A673 (cell line): ENCODE data around the gene STARD13. TPM values are rescaled to one million over a fixed set of nuclear protein-coding genes. Genes with fewer than 3 reads are reported as not detected.

Experiments
- BruUV-seq: library from RNA; stranded (reverse); fragments of 400-500 nt; replicated peaks from 2 replicates; lab custom pipeline; 2021; lab: Mats Ljungman, UMichigan
- CTCF ChIA-PET: fragments of 300-600 bp; sonication (Branson Sonifier 250); formaldehyde crosslinking; loops from one replicate; lab custom pipeline; 2022; ENCODE audit warnings: antibody characterized with exemption; lab: Charles Lee
- POLR2A ChIA-PET: fragments of 300-600 bp; sonication (Branson Sonifier 250); formaldehyde crosslinking; loops from one replicate; lab custom pipeline; 2022; ENCODE audit warnings: antibody characterized with exemption; ENCODE audit not compliant: low non-redundant PET; lab: Charles Lee
- DNase-seq: peaks from one replicate; pipeline ENCODE4 v3.0.0-alpha.2; 2015; ENCODE audit warnings: low spot score
- H3K27ac ChIP-seq: fragments of 200-600 bp; sonication (generic); 2 replicates; pipeline ENCODE4 v1.5.1; 2016; ENCODE audit warnings: mixed run types, low read depth, mild to moderate bottlenecking, mixed read lengths, antibody characterized with exemption, low read length; ENCODE audit not compliant: poor library complexity, severe bottlenecking
- H3K27me3 ChIP-seq: fragments of 200-600 bp; sonication (generic); replicated peaks from 2 replicates; pipeline ENCODE4 v1.6.1; 2017; ENCODE audit warnings: mixed run types, low read depth, mild to moderate bottlenecking, mixed read lengths, antibody characterized with exemption, low read length; ENCODE audit not compliant: insufficient read depth, poor library complexity
- H3K36me3 ChIP-seq: fragments of 200-600 bp; sonication (generic); 2 replicates; pipeline ENCODE4 v1.6.1; 2016; ENCODE audit warnings: mixed run types, mild to moderate bottlenecking, mixed read lengths, antibody characterized with exemption, low read length; ENCODE audit not compliant: insufficient read depth, poor library complexity, severe bottlenecking
- H3K4me1 ChIP-seq: fragments of 200-600 bp; sonication (generic); 2 replicates; pipeline ENCODE4 v1.6.1; 2017; ENCODE audit warnings: mixed run types, mild to moderate bottlenecking, mixed read lengths, antibody characterized with exemption, low read length; ENCODE audit not compliant: insufficient read depth, poor library complexity, severe bottlenecking
- H3K4me3 ChIP-seq: fragments of 200-600 bp; sonication (generic); 2 replicates; pipeline ENCODE4 v1.5.1; 2016; ENCODE audit warnings: low read depth, mixed run types, mild to moderate bottlenecking, mixed read lengths, low read length; ENCODE audit not compliant: poor library complexity, severe bottlenecking
- H3K9me3 ChIP-seq: fragments of 200-600 bp; sonication (generic); 2 replicates; pipeline ENCODE4 v1.6.1; 2016; ENCODE audit warnings: mixed run types, low read depth, mild to moderate bottlenecking, mixed read lengths, antibody characterized with exemption, low read length; ENCODE audit not compliant: poor library complexity, severe bottlenecking
- EZH2 ChIP-seq: fragments of 200-600 bp; sonication (generic); IDR thresholded peaks from 2 replicates; pipeline ENCODE4 v1.6.1; 2017; ENCODE audit warnings: borderline replicate concordance, low read depth, mild to moderate bottlenecking, mixed read lengths, antibody characterized with exemption, low read length; ENCODE audit not compliant: poor library complexity, severe bottlenecking
- intact Hi-C: fragments of 100-400 bp; cut with micrococcal nuclease; formaldehyde crosslinking; loops from one replicate; pipeline ENCODE4 v1.10.0; 2022; ENCODE audit not compliant: unreplicated experiment
- total RNA-seq: library from RNA; stranded (reverse); gene quantifications from 2 replicates; pipeline ENCODE4 v1.2.3, GENCODE V29; 2021
- TF ChIP-seq, protein P1 (sequence below): fragments of 300-800, 200-600 bp; sonication (generic); conservative IDR thresholded peaks from 2 replicates; pipeline ENCODE4 v1.5.1; 2017; ENCODE audit warnings: low read depth, mild to moderate bottlenecking, antibody characterized with exemption, low read length, moderate library complexity, mixed read lengths

STARD13 gene
- total RNA-seq, 1 experiment from 2014 or later = 45.7 TPM

DNA sequence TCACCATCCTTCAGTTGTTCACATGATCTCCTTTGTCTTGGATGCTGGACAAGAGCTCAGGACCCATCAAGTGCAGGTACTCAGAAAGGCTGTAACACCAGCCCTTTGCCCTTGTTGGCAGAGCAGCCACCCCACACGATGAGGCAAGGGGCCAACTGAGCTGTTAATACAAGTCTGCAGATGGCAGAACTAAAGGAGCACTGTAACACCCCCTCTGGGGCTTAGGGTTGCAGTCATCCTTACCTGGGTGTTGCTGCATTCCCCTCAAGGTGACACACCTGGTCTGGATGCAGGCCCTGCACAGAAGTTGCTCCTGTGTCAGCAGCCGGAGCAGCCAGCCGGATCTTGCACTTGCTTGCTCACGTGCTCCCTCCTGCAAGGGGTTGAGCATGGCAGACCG lies 52.0 kb downstream of the STARD13 start:
- ChIA-PET POLR2A (no interaction called here), CTCF (no interaction called here)
- intact Hi-C loops = loop anchor here (5.0 kb wide), 1 partner anchor 489 kb away; no protein-coding TSS in a partner anchor
- Histone ChIP-seq H3K36me3 (no peaks in the 10 kb centered on the region), H3K9me3 (peaks cover 9% of the 10 kb centered on the region), H3K27me3 (no peaks in the 10 kb centered on the region), H3K27ac (no peak overlapping the region), H3K4me1 (peaks cover 45% of the 10 kb centered on the region), H3K4me3 (no peak overlapping the region)
- no peak for DNase-seq
- TF ChIP-seq EZH2 = no peak
- TF ChIP-seq, protein P1, sequence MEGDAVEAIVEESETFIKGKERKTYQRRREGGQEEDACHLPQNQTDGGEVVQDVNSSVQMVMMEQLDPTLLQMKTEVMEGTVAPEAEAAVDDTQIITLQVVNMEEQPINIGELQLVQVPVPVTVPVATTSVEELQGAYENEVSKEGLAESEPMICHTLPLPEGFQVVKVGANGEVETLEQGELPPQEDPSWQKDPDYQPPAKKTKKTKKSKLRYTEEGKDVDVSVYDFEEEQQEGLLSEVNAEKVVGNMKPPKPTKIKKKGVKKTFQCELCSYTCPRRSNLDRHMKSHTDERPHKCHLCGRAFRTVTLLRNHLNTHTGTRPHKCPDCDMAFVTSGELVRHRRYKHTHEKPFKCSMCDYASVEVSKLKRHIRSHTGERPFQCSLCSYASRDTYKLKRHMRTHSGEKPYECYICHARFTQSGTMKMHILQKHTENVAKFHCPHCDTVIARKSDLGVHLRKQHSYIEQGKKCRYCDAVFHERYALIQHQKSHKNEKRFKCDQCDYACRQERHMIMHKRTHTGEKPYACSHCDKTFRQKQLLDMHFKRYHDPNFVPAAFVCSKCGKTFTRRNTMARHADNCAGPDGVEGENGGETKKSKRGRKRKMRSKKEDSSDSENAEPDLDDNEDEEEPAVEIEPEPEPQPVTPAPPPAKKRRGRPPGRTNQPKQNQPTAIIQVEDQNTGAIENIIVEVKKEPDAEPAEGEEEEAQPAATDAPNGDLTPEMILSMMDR = no peak
- BruUV-seq = no TSS peak

DNA sequence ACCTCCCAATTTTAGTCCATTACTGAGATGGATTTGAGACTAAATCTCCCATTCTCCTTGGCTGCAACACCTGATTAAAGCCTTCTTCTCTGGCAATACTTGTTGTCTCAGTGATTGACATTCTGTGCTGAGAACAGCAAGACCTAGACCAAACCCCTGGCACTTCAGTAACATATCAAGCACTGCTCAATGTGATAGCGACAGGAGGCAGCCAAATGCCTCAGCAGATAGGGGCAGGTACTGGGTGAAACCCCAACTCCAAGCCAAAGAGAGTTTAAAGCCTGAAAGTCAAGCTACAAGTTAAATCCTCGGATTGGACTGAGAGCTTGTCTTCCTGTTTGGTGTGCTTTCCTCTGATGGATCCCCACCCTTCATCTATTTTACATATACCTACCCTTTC lies 52.7 kb downstream of the STARD13 start:
- BruUV-seq = no TSS peak
- TF ChIP-seq, protein P1 = no peak
- no peak for TF ChIP-seq EZH2
- no peak for DNase-seq
- Histone ChIP-seq H3K4me1 (peaks cover 52% of the 10 kb centered on the region), H3K9me3 (peaks cover 9% of the 10 kb centered on the region), H3K27ac (no peak overlapping the region), H3K27me3 (no peaks in the 10 kb centered on the region), H3K36me3 (no peaks in the 10 kb centered on the region), H3K4me3 (no peak overlapping the region)
- intact Hi-C loops = loop anchor here (5.0 kb wide), 1 partner anchor 489 kb away; no protein-coding TSS in a partner anchor
- POLR2A ChIA-PET = no interaction called here
- CTCF ChIA-PET = no interaction called here

DNA sequence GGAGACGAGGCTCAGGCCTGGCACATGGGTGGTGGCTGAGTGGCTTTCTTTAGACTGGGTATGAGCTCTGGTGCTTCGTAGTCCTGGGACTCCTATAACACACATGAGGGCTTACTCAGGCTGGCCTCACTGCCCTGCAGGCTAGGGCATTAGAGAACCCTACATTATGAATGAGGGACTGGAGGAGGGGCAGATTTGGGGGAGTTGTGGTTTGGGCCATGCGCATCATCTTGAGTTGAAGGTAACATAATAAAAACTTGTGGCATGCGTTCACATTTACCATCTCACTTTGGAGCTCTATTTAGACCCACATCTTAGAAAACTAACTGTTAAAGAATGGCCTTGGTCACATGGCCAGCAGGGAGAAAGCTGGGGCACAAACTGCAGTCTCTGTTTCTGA lies 54.2 kb downstream of the STARD13 start:
- Histone ChIP-seq H3K4me1 (peaks cover 59% of the 10 kb centered on the region), H3K27ac (peak overlapping the region; percentile 88), H3K9me3 (peaks cover 9% of the 10 kb centered on the region), H3K27me3 (no peaks in the 10 kb centered on the region), H3K36me3 (no peaks in the 10 kb centered on the region), H3K4me3 (no peak overlapping the region)
- BruUV-seq = no TSS peak
- no peak for TF ChIP-seq EZH2
- TF ChIP-seq, protein P1 = no peak
- POLR2A ChIA-PET = no interaction called here
- no peak for DNase-seq
- intact Hi-C loops = loop anchor here (5.0 kb wide), 1 partner anchor 491 kb away; no protein-coding TSS in a partner anchor
- CTCF ChIA-PET = no interaction called here
